ENCODE data around the gene GPR6. TPM values are rescaled to one million over a fixed set of nuclear protein-coding genes. Genes with fewer than 3 reads are reported as not detected.

The GPR6 gene
- total and polyA plus RNA-seq, 2 experiments from 2014 or later = not detected

DNA sequence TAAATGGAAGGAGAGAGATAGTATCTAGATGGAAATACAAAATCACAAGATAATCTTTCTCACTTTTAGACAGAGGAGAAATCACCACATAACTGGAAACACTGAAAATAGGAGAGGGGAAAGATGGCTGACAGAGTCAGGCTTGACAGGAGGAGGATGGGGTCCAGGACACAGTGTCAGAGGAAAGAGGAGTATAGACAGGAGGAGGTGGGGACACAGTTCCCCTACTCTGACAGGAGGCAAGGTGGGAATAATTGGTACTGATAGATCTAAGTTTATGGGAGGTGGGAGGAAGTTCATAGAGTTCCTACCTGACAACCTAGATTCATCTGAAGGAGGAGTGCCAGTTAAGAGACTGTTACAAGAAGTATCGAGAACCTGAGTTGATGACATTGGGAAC, 9.1 kb downstream of the GPR6 start:
- Histone ChIP-seq H3K9me2 (ENCODE audit: insufficient read depth) (no peaks in the 10 kb centered on the region), H2AFZ (no peak overlapping the region), H3K9me3 (ENCODE audit: low read depth) (no peaks in the 10 kb centered on the region), H3K9ac (no peak overlapping the region), H3K4me3 (no peak overlapping the region), H3K27me3 (replicated peaks; ENCODE audit: insufficient read depth) (no peaks in the 10 kb centered on the region), H3K27ac (no peak overlapping the region), H3K79me2 (ENCODE audit: insufficient read depth) (no peaks in the 10 kb centered on the region), H3K4me2 (ENCODE audit: unreplicated experiment) (no peak overlapping the region), H3K4me1 (ENCODE audit: insufficient read depth) (no peaks in the 10 kb centered on the region), H3K36me3 (ENCODE audit: low read depth) (no peaks in the 10 kb centered on the region), H3F3A (ENCODE audit: insufficient read depth) (no peaks in the 10 kb centered on the region), H4K20me1 (ENCODE audit: insufficient read depth) (no peaks in the 10 kb centered on the region)
- 30% methylated on average over 1 of the region's 1 CpG for WGBS, 2 experiments (ENCODE audit: low coverage in 1 of 2, low lambda C conversion rate in 2 of 2, missing lambda C conversion rate in 2 of 2)
- in situ Hi-C loops (cut with MboI) = no loop called here
- no peak for DNase-seq
- no peak for TF ChIP-seq EZH2 (IDR thresholded peaks at IDR 0.05; ENCODE audit: insufficient read depth, poor library complexity, severe bottlenecking)
- TF ChIP-seq EZH2phosphoT487 (IDR thresholded peaks at IDR 0.05; ENCODE audit: insufficient read depth, low read depth) = no peak

DNA sequence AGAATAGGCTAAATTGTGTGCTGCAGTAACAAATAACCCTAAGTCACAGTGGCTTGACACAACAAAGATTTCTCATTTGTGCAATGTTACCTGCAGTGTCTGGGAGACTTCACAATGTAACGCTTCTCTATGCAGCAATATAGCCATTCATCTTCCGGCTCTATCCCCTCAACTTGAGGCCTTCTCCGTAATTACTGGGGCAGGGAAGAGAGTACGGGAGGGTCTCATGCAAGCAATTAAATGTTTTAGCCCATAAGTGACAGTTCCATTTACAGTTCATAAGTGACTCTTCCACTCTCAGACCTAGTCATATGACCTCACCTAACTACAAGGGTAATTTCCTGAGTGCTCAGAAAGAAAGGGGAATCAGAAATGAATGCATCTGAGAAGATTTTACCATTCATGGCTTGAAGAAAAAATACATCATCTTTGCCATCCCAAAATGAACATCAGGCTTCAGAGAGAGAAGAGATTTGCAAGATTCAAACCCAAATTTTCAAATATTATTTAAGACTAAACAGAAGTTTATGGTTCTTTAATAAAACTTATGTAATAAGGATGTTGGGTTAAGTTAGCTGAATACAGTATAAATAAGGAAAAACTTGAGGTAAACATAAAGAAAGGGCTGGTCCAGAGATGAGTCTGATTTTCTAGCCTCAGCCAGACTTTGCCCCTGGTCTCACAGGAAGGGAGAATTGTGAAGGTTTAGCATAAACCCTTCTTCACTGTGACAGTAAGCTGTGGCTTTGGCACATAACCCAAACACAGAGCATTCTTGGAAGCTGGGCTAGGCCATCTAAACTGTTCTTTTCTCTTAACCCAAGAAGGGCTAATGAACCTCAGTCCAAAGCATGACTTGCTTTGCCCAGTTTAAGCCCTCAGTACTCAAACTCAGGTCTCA, 13.3 kb downstream of the GPR6 start:
- no peaks in the 10 kb centered on the region for H3F3A ChIP-seq (ENCODE audit: insufficient read depth)
- H3K4me2 ChIP-seq (ENCODE audit: unreplicated experiment) = no peak overlapping the region
- H3K27me3 ChIP-seq (replicated peaks; ENCODE audit: insufficient read depth) = peaks cover 4% of the 10 kb centered on the region
- H2AFZ ChIP-seq = no peak overlapping the region
- H3K4me1 ChIP-seq (ENCODE audit: insufficient read depth) = no peaks in the 10 kb centered on the region
- no peaks in the 10 kb centered on the region for H3K79me2 ChIP-seq (ENCODE audit: insufficient read depth)
- DNase-seq = no peak
- TF ChIP-seq EZH2phosphoT487 (IDR thresholded peaks at IDR 0.05; ENCODE audit: insufficient read depth, low read depth) (no peak), EZH2 (IDR thresholded peaks at IDR 0.05; ENCODE audit: insufficient read depth, poor library complexity, severe bottlenecking) (no peak)
- no peak overlapping the region for H3K4me3 ChIP-seq
- no peak overlapping the region for H3K9ac ChIP-seq
- H3K9me3 ChIP-seq (ENCODE audit: low read depth) = no peaks in the 10 kb centered on the region
- in situ Hi-C loops (cut with MboI) = no loop called here
- no peaks in the 10 kb centered on the region for H3K9me2 ChIP-seq (ENCODE audit: insufficient read depth)
- H4K20me1 ChIP-seq (ENCODE audit: insufficient read depth) = no peaks in the 10 kb centered on the region
- WGBS, 2 experiments (ENCODE audit: low coverage in 1 of 2, low lambda C conversion rate in 2 of 2, missing lambda C conversion rate in 2 of 2) = 51 to 59% methylated on average over 4 of the region's 4 CpGs
- H3K27ac ChIP-seq = no peak overlapping the region
- no peaks in the 10 kb centered on the region for H3K36me3 ChIP-seq (ENCODE audit: low read depth)

DNA sequence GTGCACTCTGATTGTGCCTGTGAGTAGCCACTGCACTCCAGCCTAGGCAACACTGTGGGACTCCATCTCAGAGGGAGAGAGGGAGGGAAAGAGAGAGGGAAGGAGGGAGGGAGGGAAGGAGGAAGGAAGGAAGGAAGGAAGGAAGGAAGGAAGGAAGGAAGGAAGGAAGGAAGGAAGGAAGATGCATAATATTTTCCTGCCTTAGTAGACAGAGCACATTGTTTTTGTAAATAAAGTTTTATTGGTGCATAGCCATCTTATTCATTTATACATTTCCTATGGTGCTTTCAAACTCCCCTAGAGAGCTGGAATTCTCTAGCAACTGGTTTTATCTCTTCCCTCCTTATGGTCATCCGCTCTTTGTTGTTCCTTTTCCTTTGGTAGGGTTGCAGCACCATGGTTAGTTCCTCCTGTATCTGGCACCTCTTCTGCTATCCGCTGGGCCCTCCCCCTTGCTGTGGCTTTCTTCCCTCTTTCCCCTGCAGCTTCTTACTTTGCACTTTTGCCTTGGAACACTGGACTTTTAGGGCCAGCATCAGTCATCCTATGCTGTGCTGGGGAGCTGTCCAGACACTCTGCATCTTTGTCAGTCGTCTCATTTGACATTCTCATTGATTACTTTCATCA, 20.2 kb downstream of the GPR6 start:
- H4K20me1 ChIP-seq (ENCODE audit: insufficient read depth) = no peaks in the 10 kb centered on the region
- H3K27me3 ChIP-seq (replicated peaks; ENCODE audit: insufficient read depth) = peaks cover 8% of the 10 kb centered on the region
- TF ChIP-seq EZH2phosphoT487 (IDR thresholded peaks at IDR 0.05; ENCODE audit: insufficient read depth, low read depth) (no peak), EZH2 (IDR thresholded peaks at IDR 0.05; ENCODE audit: insufficient read depth, poor library complexity, severe bottlenecking) (no peak)
- 24 to 40% methylated on average over 3 of the region's 3 CpGs for WGBS, 2 experiments (ENCODE audit: low coverage in 1 of 2, low lambda C conversion rate in 2 of 2, missing lambda C conversion rate in 2 of 2)
- no peak overlapping the region for H3K4me2 ChIP-seq (ENCODE audit: unreplicated experiment)
- H3K9me3 ChIP-seq (ENCODE audit: low read depth) = no peaks in the 10 kb centered on the region
- H3K4me3 ChIP-seq = no peak overlapping the region
- H3K9ac ChIP-seq = no peak overlapping the region
- peak; percentile 8 for DNase-seq
- H3K9me2 ChIP-seq (ENCODE audit: insufficient read depth) = no peaks in the 10 kb centered on the region
- H3K79me2 ChIP-seq (ENCODE audit: insufficient read depth) = no peaks in the 10 kb centered on the region
- no peaks in the 10 kb centered on the region for H3K4me1 ChIP-seq (ENCODE audit: insufficient read depth)
- no peaks in the 10 kb centered on the region for H3K36me3 ChIP-seq (ENCODE audit: low read depth)
- in situ Hi-C loops (cut with MboI) = no loop called here
- no peaks in the 10 kb centered on the region for H3F3A ChIP-seq (ENCODE audit: insufficient read depth)
- H3K27ac ChIP-seq = no peak overlapping the region
- H2AFZ ChIP-seq = no peak overlapping the region

DNA sequence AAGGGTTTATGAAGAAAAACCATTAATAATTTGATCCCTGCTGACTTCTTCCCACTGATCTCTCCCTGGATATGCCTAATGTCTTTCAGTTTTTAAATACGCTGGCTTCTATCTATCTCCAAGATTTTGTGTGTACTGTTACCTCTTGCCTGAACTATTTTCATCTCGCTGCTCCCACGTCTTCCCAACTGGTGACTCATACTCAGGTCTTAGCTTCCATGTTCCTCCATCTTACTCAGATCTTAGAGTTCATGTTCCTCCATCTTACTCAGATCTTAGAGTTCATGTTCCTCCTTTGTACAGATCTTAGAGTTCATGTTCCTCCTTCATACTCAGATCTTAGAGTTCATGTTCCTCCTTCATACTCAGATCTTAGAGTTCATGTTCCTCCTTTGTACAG, 21.6 kb downstream of the GPR6 start:
- in situ Hi-C loops (cut with MboI) = no loop called here
- H3K27ac ChIP-seq = no peak overlapping the region
- no peaks in the 10 kb centered on the region for H4K20me1 ChIP-seq (ENCODE audit: insufficient read depth)
- H3K9me2 ChIP-seq (ENCODE audit: insufficient read depth) = no peaks in the 10 kb centered on the region
- no peaks in the 10 kb centered on the region for H3K4me1 ChIP-seq (ENCODE audit: insufficient read depth)
- H3K9ac ChIP-seq = no peak overlapping the region
- H2AFZ ChIP-seq = no peak overlapping the region
- no peak overlapping the region for H3K4me3 ChIP-seq
- DNase-seq = no peak
- 14 to 19% methylated on average over 3 of the region's 3 CpGs for WGBS, 2 experiments (ENCODE audit: low coverage in 1 of 2, low lambda C conversion rate in 2 of 2, missing lambda C conversion rate in 2 of 2)
- H3K79me2 ChIP-seq (ENCODE audit: insufficient read depth) = no peaks in the 10 kb centered on the region
- H3K9me3 ChIP-seq (ENCODE audit: low read depth) = no peaks in the 10 kb centered on the region
- H3K36me3 ChIP-seq (ENCODE audit: low read depth) = no peaks in the 10 kb centered on the region
- H3F3A ChIP-seq (ENCODE audit: insufficient read depth) = no peaks in the 10 kb centered on the region
- H3K27me3 ChIP-seq (replicated peaks; ENCODE audit: insufficient read depth) = peaks cover 14% of the 10 kb centered on the region
- TF ChIP-seq EZH2phosphoT487 (IDR thresholded peaks at IDR 0.05; ENCODE audit: insufficient read depth, low read depth) = no peak
- TF ChIP-seq EZH2 (IDR thresholded peaks at IDR 0.05; ENCODE audit: insufficient read depth, poor library complexity, severe bottlenecking) = no peak
- H3K4me2 ChIP-seq (ENCODE audit: unreplicated experiment) = no peak overlapping the region

Data from GM23248 (cell line).